GM12878 (cell line): ENCODE results near the gene IFITM5. TPM values are rescaled to one million over a fixed set of nuclear protein-coding genes. Genes with fewer than 3 reads are reported as not detected.

Experiments
- CEBPB ChIP-seq, 2 experiments: fragments of 150-350 bp in 1 of 2; IDR thresholded peaks; 2 replicates each; pipeline ENCODE4 v1.6.1; 2012 to 2014; ENCODE audit warnings: low read depth in 2 of 2, low read length in 2 of 2, borderline replicate concordance in 1 of 2, inconsistent platforms in 1 of 2
- CREB1 ChIP-seq: IDR thresholded peaks from 2 replicates; pipeline ENCODE4 v1.6.1; 2012; ENCODE audit warnings: low read depth, mild to moderate bottlenecking, inconsistent platforms
- JUNB ChIP-seq: IDR thresholded peaks from 2 replicates; pipeline ENCODE4 v1.6.1; 2016; ENCODE audit warnings: antibody characterized with exemption, mild to moderate bottlenecking
- MEF2B ChIP-seq: fragments of 450-650 bp; IDR thresholded peaks from 2 replicates; pipeline ENCODE4 v1.6.1; 2018; ENCODE audit warnings: mild to moderate bottlenecking, moderate library complexity; ENCODE audit not compliant: partially characterized antibody, poor library complexity, severe bottlenecking
- MXI1 ChIP-seq: fragments of 150-350 bp; IDR thresholded peaks from 2 replicates; pipeline ENCODE4 v1.6.1; 2011; ENCODE audit warnings: low read depth, mild to moderate bottlenecking, inconsistent platforms, low read length, improper control_type of control experiment
- NBN ChIP-seq: fragments of 450-650 bp; IDR thresholded peaks from 2 replicates; pipeline ENCODE4 v1.6.1; 2016
- PAX5 ChIP-seq: IDR thresholded peaks from 2 replicates; pipeline ENCODE4 v1.6.1; 2011; ENCODE audit warnings: low read depth, low read length, borderline replicate concordance
- PKNOX1 ChIP-seq: fragments of 450-650 bp; IDR thresholded peaks from 2 replicates; pipeline ENCODE4 v1.6.1; 2016; ENCODE audit warnings: mild to moderate bottlenecking
- PML ChIP-seq: IDR thresholded peaks from 2 replicates; pipeline ENCODE4 v1.6.1; 2012; ENCODE audit warnings: low read length, inconsistent platforms
- POLR2AphosphoS5 ChIP-seq: IDR thresholded peaks from 2 replicates; pipeline ENCODE4 v1.6.1; 2011; ENCODE audit warnings: mild to moderate bottlenecking, low read length, inconsistent platforms
- POU2F2 ChIP-seq: IDR thresholded peaks from 3 replicates; pipeline ENCODE4 v1.6.1; 2011; ENCODE audit warnings: low read depth, mild to moderate bottlenecking, low read length, borderline replicate concordance
- RAD51 ChIP-seq: fragments of 450-650 bp; IDR thresholded peaks from 2 replicates; pipeline ENCODE4 v1.6.1; 2016; ENCODE audit warnings: moderate library complexity, mild to moderate bottlenecking, inconsistent platforms
- RB1 ChIP-seq: fragments of 450-650 bp; formaldehyde crosslinking; IDR thresholded peaks from 2 replicates; pipeline ENCODE4 v1.6.1; 2017; ENCODE audit warnings: mild to moderate bottlenecking, borderline replicate concordance
- RUNX3 ChIP-seq: IDR thresholded peaks from 2 replicates; pipeline ENCODE4 v1.6.1; 2012; ENCODE audit warnings: low read length, inconsistent platforms
- SMC3 ChIP-seq: IDR thresholded peaks from 2 replicates; pipeline ENCODE4 v1.6.1; 2011; ENCODE audit warnings: low read length, improper control_type of control experiment, borderline replicate concordance
- SPI1 ChIP-seq: IDR thresholded peaks from 2 replicates; pipeline ENCODE4 v1.6.1; 2011; ENCODE audit warnings: low read depth, mild to moderate bottlenecking, low read length, moderate library complexity, borderline replicate concordance; ENCODE audit not compliant: insufficient read depth
- SREBF2 ChIP-seq: IDR thresholded peaks from 2 replicates; pipeline ENCODE4 v1.6.1; 2012; ENCODE audit warnings: mild to moderate bottlenecking, low read length
- SRF ChIP-seq, 2 experiments: IDR thresholded peaks; 2 replicates each; pipeline ENCODE4 v1.6.1; 2011; ENCODE audit warnings: low read depth in 2 of 2, low read length in 2 of 2, mild to moderate bottlenecking in 1 of 2, moderate library complexity in 1 of 2
- STAT1 ChIP-seq: fragments of 450-650 bp; conservative IDR thresholded peaks from 2 replicates; pipeline ENCODE4 v1.6.1; 2014; ENCODE audit warnings: antibody characterized with exemption, mild to moderate bottlenecking
- TCF3 ChIP-seq: IDR thresholded peaks from 2 replicates; pipeline ENCODE4 v1.6.1; 2012; ENCODE audit warnings: low read depth, mild to moderate bottlenecking, low read length, borderline replicate concordance; ENCODE audit not compliant: insufficient read depth
- USF1 ChIP-seq: IDR thresholded peaks from 2 replicates; pipeline ENCODE4 v1.6.1; 2011; ENCODE audit warnings: borderline replicate concordance, low read depth, mild to moderate bottlenecking, moderate library complexity, mixed read lengths, low read length; ENCODE audit not compliant: insufficient read depth; ENCODE audit errors: extremely low read length
- ZNF274 ChIP-seq: IDR thresholded peaks from one replicate; pipeline ENCODE4 v1.8.0; 2011; ENCODE audit not compliant: insufficient read length, insufficient read depth
- polyA plus RNA-seq, 11 experiments: library from polyadenylated mRNA; depleted of rRNA in 4 of 11; unstranded in 6 of 11; stranded (reverse) in 5 of 11; fragments of >200 nt; fragmentation: Nextera tagmentation in 4 of 11; fragmentation: Illumina TruSeq in 1 of 11; extraction: Ambion mirVana in 4 of 11; extraction: Trizol in 1 of 11; gene quantifications; 1 replicate in 1 of 11; 2 replicates in 10 of 11; pipeline versions ENCODE4 v1.2.1 to v1.2.3, GENCODE V29; 2011 to 2016; ENCODE audit warnings: inconsistent platforms in 2 of 11, missing spikeins in 2 of 11, low read depth in 1 of 11
- total RNA-seq, 4 experiments: library from RNA; depleted of rRNA in 3 of 4; stranded (reverse); fragments of >200 nt in 3 of 4; fragmentation: Illumina TruSeq in 1 of 4; extraction: Trizol in 1 of 4; gene quantifications; 2 replicates each; pipeline versions ENCODE4 v1.2.1 to v1.2.3, GENCODE V29; 2013 to 2021
- TF ChIP-seq, protein P1 (sequence below): fragments of 450-650 bp; IDR thresholded peaks from 2 replicates; pipeline ENCODE4 v1.6.1; 2017; ENCODE audit warnings: borderline replicate concordance
- TF ChIP-seq, protein P2 (sequence below): IDR thresholded peaks from 2 replicates; pipeline ENCODE4 v1.6.1; 2012; ENCODE audit warnings: low read depth, low read length, improper control_type of control experiment
- TF ChIP-seq, protein P3 (sequence below): IDR thresholded peaks from 2 replicates; pipeline ENCODE4 v1.6.1; 2011; ENCODE audit warnings: borderline replicate concordance, low read depth, mild to moderate bottlenecking, moderate library complexity, low read length; ENCODE audit not compliant: insufficient read depth, poor library complexity, severe bottlenecking

The IFITM5 gene
- total and polyA plus RNA-seq, 10 of the 15 experiments (the other 5 are each of a cell fraction or from before 2014, with no cell fraction given): not detected

DNA sequence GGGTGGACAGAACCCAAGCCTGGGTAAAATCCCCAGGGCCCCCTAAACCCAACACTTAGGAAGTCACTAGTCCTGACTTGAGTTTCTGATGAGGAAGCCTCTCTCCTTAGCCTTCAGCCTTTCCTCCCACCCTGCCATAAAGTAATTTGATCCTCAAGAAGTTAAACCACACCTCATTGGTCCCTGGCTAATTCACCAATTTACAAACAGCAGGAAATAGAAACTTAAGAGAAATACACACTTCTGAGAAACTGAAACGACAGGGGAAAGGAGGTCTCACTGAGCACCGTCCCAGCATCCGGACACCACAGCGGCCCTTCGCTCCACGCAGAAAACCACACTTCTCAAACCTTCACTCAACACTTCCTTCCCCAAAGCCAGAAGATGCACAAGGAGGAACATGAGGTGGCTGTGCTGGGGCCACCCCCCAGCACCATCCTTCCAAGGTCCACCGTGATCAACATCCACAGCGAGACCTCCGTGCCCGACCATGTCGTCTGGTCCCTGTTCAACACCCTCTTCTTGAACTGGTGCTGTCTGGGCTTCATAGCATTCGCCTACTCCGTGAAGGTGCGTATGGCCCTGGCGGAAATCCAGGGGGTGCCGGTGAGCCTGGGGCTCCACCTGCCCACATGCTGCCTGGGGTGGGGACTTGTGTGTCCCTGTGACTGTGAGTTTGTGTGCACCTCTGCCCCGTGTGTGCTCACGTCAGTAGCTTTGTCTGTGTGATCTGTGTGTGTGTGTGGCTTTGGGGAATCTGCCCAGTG is 14.6 kb upstream of the IFITM5 start, which contains the start of gene IFITM1 (continued):
- TF ChIP-seq SREBF2 (no peak), TCF3 (peak; percentile 59; the same call in 1 of the 2 replicates), CREB1 (0 out of 2 replicates have a peak, but pooled peaks have one; percentile 22), RAD51 (peak; percentile 50; the same call in 1 of the 2 replicates), MXI1 (peak; percentile 45; the same call in 1 of the 2 replicates), RB1 (no peak), ZNF274 (no peak), RUNX3 (peak; percentile 85), JUNB (0 out of 2 replicates have a peak, but pooled peaks have one; percentile 9), STAT1 (peak; percentile 77; the same call in 1 of the 2 replicates), POLR2AphosphoS5 (peak; percentile 97), POU2F2 (peak; percentile 86; the same call in 1 of the 3 replicates), MEF2B (no peak), PKNOX1 (peak; percentile 44; the same call in 1 of the 2 replicates), PAX5 (0 out of 2 replicates have a peak, but pooled peaks have one; percentile 8), PML (peak; percentile 91; the same call in 1 of the 2 replicates), NBN (peak; percentile 92), SMC3 (no peak), CEBPB (IDR thresholded peaks at IDR 0.05; ENCODE audit: borderline replicate concordance in 1 of 2, low read depth in 2 of 2, low read length in 2 of 2) (no peak), SPI1 (no peak; the same call in 1 of the 2 replicates), SRF (IDR thresholded peaks at IDR 0.05; ENCODE audit: low read depth in 2 of 2, low read length in 2 of 2) (no peak), USF1 (no peak)
- TF ChIP-seq, protein P1, sequence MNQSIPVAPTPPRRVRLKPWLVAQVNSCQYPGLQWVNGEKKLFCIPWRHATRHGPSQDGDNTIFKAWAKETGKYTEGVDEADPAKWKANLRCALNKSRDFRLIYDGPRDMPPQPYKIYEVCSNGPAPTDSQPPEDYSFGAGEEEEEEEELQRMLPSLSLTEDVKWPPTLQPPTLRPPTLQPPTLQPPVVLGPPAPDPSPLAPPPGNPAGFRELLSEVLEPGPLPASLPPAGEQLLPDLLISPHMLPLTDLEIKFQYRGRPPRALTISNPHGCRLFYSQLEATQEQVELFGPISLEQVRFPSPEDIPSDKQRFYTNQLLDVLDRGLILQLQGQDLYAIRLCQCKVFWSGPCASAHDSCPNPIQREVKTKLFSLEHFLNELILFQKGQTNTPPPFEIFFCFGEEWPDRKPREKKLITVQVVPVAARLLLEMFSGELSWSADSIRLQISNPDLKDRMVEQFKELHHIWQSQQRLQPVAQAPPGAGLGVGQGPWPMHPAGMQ: no peak
- TF ChIP-seq, protein P2, sequence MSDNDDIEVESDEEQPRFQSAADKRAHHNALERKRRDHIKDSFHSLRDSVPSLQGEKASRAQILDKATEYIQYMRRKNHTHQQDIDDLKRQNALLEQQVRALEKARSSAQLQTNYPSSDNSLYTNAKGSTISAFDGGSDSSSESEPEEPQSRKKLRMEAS: no peak
- TF ChIP-seq, protein P3, sequence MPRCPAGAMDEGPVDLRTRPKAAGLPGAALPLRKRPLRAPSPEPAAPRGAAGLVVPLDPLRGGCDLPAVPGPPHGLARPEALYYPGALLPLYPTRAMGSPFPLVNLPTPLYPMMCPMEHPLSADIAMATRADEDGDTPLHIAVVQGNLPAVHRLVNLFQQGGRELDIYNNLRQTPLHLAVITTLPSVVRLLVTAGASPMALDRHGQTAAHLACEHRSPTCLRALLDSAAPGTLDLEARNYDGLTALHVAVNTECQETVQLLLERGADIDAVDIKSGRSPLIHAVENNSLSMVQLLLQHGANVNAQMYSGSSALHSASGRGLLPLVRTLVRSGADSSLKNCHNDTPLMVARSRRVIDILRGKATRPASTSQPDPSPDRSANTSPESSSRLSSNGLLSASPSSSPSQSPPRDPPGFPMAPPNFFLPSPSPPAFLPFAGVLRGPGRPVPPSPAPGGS: peak; percentile 18
